Daoy (cell line): ENCODE data around the gene SYT9. TPM values are rescaled to one million over a fixed set of nuclear protein-coding genes. Genes with fewer than 3 reads are reported as not detected.
"Not testable (repeated sequence)": the region's sequence is repeated elsewhere in the genome, so short reads cannot be mapped to it uniquely, and the experiment has no call there.

ENCODE experiments used
- DNase-seq: peaks from one replicate; pipeline ENCODE4 v3.0.0-alpha.2; 2015; ENCODE audit warnings: low read depth
- total RNA-seq: library from RNA; depleted of rRNA; stranded (reverse); fragments of >200 nt; shearing (Covaris generic); gene quantifications from 2 replicates; pipeline ENCODE4 v1.2.3, GENCODE V29; 2014

Gene SYT9
- total RNA-seq, 1 experiment from 2014 or later: 1.8 TPM

GRCh38 chr11:7272373-7272772, 20.7 kb downstream of the SYT9 start:
- DNase-seq: no peak

- no peak for DNase-seq
Measured at GRCh38 chr11:7275133-7275532, 23.4 kb downstream of the SYT9 start.

DNA sequence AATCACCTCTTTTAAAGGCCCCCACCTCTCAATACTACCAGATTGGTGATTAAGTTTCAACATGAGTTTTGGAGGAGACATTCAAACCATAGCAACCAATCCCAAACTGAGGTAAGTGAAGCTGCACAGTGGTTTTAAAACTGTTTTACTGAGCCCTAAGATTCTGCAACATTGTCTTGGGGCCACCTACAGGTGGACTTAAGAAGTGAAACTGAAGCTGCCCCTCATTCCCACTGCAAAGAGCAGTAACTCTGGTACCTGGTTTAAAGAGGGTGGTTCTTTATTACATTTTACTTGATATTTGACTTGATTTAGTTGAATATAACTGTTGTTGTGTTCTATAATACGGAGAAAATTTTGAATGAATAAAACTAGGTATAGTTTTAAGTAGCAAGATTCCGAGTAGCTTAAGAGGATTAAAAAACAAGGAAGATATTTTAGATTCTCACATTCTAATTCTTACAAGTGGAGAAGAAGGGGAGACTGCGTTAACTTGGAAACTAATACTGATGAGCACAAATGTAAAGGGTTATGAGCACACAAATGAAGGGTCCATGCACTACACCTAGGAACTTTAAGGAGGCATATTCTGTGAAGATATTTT, 26.7 kb downstream of the SYT9 start:
- peak; percentile 31 for DNase-seq

- DNase-seq: no peak
Measured at GRCh38 chr11:7279676-7280075, 28.0 kb downstream of the SYT9 start.

GRCh38 chr11:7281079-7281478, 29.4 kb downstream of the SYT9 start:
- peak; percentile 68 for DNase-seq

GRCh38 chr11:7281809-7282208, 30.1 kb downstream of the SYT9 start:
- no peak for DNase-seq

DNA sequence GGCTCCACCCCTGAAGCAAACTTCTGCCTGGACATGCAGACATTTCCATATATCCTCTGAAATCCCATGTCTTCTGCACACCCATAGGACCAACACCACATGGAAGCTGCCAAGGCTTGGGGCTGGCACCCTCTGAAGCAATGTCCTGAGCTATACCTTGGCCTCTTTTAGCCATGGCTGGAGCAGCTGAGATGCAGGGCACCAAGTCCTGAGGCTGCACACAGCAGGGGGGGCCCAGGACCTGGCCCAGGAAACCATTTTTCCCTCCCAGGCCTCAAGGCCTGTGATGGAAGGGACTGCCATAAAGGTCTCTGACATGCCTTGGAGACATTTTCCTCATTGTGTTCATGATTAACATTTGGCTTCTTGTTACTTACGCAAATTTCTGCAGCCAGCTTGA, 34.5 kb downstream of the SYT9 start:
- DNase-seq: no peak

- DNase-seq: no peak
Measured at GRCh38 chr11:7291100-7291829, 39.6 kb downstream of the SYT9 start.

GRCh38 chr11:7292922-7293321, 41.2 kb downstream of the SYT9 start:
- no peak for DNase-seq

DNA sequence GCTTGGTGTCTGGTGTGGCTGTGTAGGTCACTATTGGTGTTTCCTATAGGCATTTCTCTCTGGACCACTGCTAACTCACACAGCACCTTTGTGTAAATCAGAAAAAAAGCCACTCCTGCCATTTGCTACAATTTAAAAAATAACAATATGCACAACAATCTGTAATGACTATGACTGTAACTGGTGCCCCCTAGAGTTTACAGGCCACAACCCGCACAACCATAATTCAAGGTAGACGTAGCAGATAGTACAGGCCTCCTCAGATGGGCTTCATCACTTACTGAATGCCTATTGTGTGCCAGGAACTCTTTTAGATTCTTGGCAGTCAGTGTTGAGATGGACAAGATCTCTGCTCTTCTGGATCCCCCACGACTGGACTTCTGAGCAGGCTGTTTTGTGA, 47.7 kb downstream of the SYT9 start:
- no peak for DNase-seq

DNA sequence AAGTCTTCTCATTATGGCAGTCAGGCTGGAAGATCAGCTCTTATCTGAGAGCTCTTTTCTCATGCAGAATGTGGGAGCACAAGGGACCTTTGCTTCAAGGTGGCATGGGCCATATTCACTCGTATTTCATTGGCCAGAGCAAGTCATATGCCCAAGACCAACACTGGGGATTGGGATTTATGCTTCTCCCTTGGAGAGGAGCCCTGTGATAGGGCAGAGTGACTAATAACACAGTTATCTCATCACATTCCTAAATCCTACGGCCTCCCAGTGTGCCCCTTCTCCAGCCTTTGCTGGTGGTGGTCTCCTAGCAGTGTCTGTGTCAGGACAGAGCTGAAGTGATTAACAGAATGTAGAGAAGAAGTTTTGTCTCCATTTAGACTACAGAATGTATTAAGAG, 48.6 kb downstream of the SYT9 start:
- no peak for DNase-seq

DNA sequence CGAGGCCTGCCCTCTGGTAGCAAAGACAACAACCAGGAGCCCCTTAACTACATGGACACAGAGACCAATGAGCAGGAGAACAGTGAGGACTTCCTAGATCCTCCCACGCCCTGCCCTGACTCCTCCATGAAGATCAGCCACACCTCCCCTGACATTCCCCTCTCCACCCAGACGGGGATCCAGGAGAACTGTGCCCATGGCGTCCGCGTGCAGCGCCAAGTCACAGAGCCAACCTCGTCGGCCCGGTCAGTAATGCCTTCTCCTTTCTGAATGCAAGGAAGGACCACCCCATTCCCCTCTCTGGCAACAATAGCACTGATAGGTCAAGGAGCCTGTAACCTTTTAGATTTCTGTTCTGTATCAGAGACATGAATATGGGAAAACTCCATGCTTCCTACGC, 51.4 kb downstream of the SYT9 start:
- no peak for DNase-seq

DNA sequence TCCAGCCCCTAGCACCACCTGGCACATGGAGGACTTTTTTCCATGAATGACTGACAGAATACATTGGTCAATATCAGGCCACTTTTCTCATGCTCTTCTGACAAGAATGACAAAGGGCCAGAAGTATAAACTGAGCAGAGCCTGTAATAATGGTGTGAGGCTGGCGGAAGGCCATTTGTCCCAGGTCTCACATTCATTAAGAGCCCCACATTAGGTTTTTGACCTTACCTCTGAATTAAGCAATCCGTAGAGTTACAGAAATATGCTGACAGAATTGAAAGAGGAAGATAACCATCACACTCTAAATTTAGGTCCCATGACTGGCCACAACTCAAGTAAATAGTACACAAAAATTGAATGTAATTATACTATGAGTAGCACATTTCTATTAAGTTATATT, 55.2 kb downstream of the SYT9 start:
- DNase-seq: no peak

DNA sequence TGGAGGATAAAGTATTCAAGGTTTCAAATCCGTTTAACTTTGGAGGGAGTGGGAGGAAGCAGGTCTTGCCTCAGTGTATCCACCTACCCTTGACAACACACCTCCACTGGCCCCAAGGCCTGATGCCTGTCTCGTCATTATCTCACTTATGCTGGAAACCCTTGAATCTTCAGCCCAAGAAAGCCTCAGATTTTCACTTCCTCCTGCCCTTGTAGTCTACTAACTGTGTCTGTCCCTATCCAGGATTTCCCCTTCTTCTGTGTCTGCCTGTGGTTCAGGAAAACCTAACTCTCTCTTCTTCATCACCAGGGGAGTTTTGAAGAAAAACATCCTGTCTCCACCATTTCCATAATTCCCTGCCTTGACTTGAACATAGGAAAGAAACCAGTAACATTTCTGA, 56.1 kb downstream of the SYT9 start:
- DNase-seq: no peak

GRCh38 chr11:7311903-7312302, 60.2 kb downstream of the SYT9 start:
- no peak for DNase-seq

DNA sequence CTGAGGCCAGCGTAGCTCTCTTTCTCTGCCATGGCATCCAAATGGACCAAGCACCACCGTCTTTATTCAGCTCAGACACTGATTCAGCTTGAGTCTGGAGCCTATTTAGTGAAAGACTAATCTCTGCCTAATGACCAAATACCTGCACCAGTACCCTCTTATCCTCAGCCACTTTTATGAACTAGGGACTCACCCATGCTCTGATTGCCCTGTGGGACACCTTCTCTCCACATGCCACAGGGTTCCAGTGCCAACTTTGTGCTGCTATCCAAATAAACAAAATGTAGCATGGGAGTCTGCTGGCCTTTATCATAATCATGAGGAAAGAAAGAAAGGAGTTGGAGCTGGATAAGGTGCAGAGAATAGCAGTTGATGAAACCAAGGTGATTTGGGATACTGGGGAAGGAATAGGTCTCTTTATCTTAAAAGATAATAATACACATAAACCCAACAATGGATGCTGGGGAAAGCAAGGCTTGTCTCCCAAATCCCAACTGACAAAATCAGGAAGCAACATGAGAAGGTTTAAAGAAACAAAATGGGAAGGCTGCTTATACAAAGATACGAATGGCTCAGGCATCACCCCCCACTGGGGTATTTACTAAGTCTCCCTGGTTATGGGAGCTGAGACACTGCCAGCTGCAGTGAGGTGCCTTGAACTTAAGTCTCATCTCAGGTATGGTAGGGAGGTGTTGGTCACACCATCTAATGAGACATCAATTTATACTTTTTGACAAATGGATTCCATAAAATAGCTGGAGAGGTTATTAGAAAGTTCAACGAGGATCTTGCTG, 63.3 kb downstream of the SYT9 start:
- no peak for DNase-seq

DNA sequence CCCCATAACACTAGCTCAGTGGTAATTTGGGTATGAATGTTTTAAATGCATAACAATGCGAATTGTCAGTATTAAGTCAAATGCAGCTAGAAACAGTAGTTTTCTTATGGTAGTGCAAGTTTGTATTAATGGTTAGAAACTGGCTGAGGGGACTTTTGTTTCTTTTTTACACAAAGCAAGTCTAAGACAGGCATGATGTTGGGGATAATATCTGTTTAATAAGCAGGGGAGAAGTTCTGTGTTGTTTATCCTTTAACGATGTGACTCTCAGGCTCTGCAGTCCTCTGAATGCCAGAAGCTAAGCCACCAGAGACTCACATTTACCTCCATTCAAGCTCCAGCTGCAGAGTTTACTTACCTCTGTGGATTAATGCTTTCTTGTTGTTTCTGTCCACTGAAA, 67.8 kb downstream of the SYT9 start:
- DNase-seq: no peak

DNA sequence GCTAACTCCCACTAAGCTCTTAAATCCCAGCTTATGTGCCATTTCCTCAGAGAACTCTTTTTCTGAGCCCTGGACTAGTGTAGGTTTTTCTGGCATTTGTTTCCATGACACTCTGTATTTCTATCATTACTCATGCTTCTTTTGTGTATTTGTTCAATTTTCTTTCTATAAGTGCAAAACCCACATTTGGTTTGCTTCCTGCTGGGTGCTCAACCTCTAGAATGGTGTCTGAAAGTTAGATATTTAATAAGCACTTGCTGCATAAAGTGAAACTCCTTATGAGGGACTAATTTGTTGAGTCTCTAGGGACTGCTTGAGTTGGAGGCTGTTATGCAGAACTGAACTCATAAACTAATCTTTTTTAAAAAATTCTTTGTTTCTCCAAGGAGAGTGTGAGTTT, 68.6 kb downstream of the SYT9 start:
- DNase-seq: no peak

- DNase-seq: no peak
Measured at GRCh38 chr11:7321473-7322450, 70.1 kb downstream of the SYT9 start.

- DNase-seq: no peak
Measured at GRCh38 chr11:7332451-7332850, 80.7 kb downstream of the SYT9 start.

GRCh38 chr11:7332962-7333361, 81.3 kb downstream of the SYT9 start:
- DNase-seq: no peak

GRCh38 chr11:7335442-7335841, 83.7 kb downstream of the SYT9 start:
- DNase-seq: not testable (repeated sequence)
